CD4-positive, alpha-beta T cell (primary cell): ENCODE data around the gene LYL1. TPM values are rescaled to one million over a fixed set of nuclear protein-coding genes. Genes with fewer than 3 reads are reported as not detected.

ENCODE experiments used
- ATAC-seq: fragments of 200-7000 bp; cut with Tn5 transposase; one replicate; pipeline ENCODE4 v1.10.0; 2022; ENCODE audit warnings: mild to moderate bottlenecking; ENCODE audit not compliant: poor library complexity
- CTCF ChIA-PET: fragments of 350-600 bp; sonication (Branson Sonifier 250); formaldehyde crosslinking; loops from one replicate; lab custom pipeline; 2021; ENCODE audit warnings: antibody characterized with exemption, inconsistent platforms; lab: Charles Lee
- POLR2A ChIA-PET: fragments of 350-600 bp; sonication (Branson Sonifier 250); formaldehyde crosslinking; loops from one replicate; lab custom pipeline; 2021; ENCODE audit warnings: antibody characterized with exemption, inconsistent platforms; lab: Charles Lee
- DNase-seq, 14 experiments: peaks; one replicate each; pipeline ENCODE4 v3.0.0-alpha.2; 2013 to 2020; ENCODE audit warnings: mixed read lengths in 2 of 14
- H3K27ac ChIP-seq, 2 donors: one replicate each; pipeline versions ENCODE4 v1.5.1 to v1.7.0; 2013; ENCODE audit warnings: low read length in 2 of 2, low read depth in 1 of 2, mild to moderate bottlenecking in 1 of 2
- H3K27me3 ChIP-seq, 2 experiments: 1 replicate in 1 of 2; 2 replicates in 1 of 2; pipeline versions ENCODE4 v1.6.1 to v1.7.0; 2013; ENCODE audit warnings: low read length in 2 of 2, control low read depth in 1 of 2, mild to moderate bottlenecking in 1 of 2, moderate library complexity in 1 of 2; ENCODE audit not compliant: insufficient read depth in 2 of 2, control insufficient read depth in 1 of 2
- H3K36me3 ChIP-seq: one replicate; pipeline ENCODE4 v1.6.1; 2013; ENCODE audit warnings: low read length, control low read depth; ENCODE audit not compliant: insufficient read depth
- H3K4me1 ChIP-seq: one replicate; pipeline ENCODE4 v1.6.1; 2013; ENCODE audit warnings: low read length, control low read depth; ENCODE audit not compliant: insufficient read depth
- H3K4me3 ChIP-seq: one replicate; pipeline ENCODE4 v1.5.1; 2013; ENCODE audit warnings: mild to moderate bottlenecking, low read length, moderate library complexity
- H3K9me3 ChIP-seq, 2 experiments: 1 replicate in 1 of 2; 2 replicates in 1 of 2; pipeline versions ENCODE4 v1.6.1 to v1.7.0; 2013; ENCODE audit warnings: low read length in 2 of 2, mild to moderate bottlenecking in 2 of 2, control low read depth in 1 of 2, moderate library complexity in 1 of 2; ENCODE audit not compliant: control insufficient read depth in 1 of 2, insufficient read depth in 1 of 2
- H3K27ac Mint-ChIP-seq: one replicate; pipeline ENCODE4 v1.8.0; 2020; ENCODE audit warnings: mixed read lengths
- H3K27me3 Mint-ChIP-seq: one replicate; pipeline ENCODE4 v1.8.0; 2021; ENCODE audit warnings: mixed read lengths
- H3K36me3 Mint-ChIP-seq: one replicate; pipeline ENCODE4 v1.8.0; 2021; ENCODE audit warnings: low read depth, mixed read lengths
- H3K4me1 Mint-ChIP-seq: one replicate; pipeline ENCODE4 v1.8.0; 2021; ENCODE audit warnings: low read depth, mixed read lengths
- H3K4me3 Mint-ChIP-seq: one replicate; pipeline ENCODE4 v1.8.0; 2020; ENCODE audit warnings: mild to moderate bottlenecking, mixed read lengths
- H3K9me3 Mint-ChIP-seq: one replicate; pipeline ENCODE4 v1.8.0; 2020; ENCODE audit warnings: mixed read lengths
- CTCF ChIP-seq: fragments of 200-600 bp; IDR thresholded peaks from one replicate; pipeline ENCODE4 v1.8.0; 2022; ENCODE audit warnings: antibody characterized with exemption, mild to moderate bottlenecking
- intact Hi-C, 2 experiments: fragments of 100-400 bp; cut with DNase I in 1 of 2; cut with micrococcal nuclease in 1 of 2; formaldehyde crosslinking; loops; one replicate each; pipeline versions ENCODE4 v1.15.1 to v1.9.0; 2023 to 2025; cut with DNase I, micrococcal nuclease
- total RNA-seq, 174 experiments: library from RNA in 2 of 174; stranded (reverse) in 2 of 174; gene quantifications; one replicate each; pipeline ENCODE4 v1.2.3 and lab custom pipeline; 2021 to 2026

Gene LYL1
- total RNA-seq, 2 experiments from 2014 or later: 1.9 to 2.1 TPM

- Histone ChIP-seq H3K9me3 (no peaks in the 10 kb centered on the region), H3K4me1 (peaks cover 12% of the 10 kb centered on the region), H3K4me3 (no peak overlapping the region), H3K27me3 (no peaks in the 10 kb centered on the region), H3K27ac (no peak overlapping the region), H3K36me3 (no peaks in the 10 kb centered on the region)
- Mint-ChIP-seq H3K27ac (no peak overlapping the region), H3K4me1 (no peaks in the 10 kb centered on the region), H3K36me3 (no peaks in the 10 kb centered on the region), H3K9me3 (no peaks in the 10 kb centered on the region), H3K4me3 (no peak overlapping the region), H3K27me3 (no peaks in the 10 kb centered on the region)
- DNase-seq (no peak), ATAC-seq (no peak)
- intact Hi-C loops: loop anchor here in 1 of 2 experiments (5.0 kb wide), 1 partner anchor 42 kb away; no protein-coding TSS in a partner anchor
- ChIA-PET CTCF (no interaction called here), POLR2A (no interaction called here)
- TF ChIP-seq CTCF: no peak
These were observed 23.1 kb downstream of the LYL1 start for GRCh38 chr19:13079542-13079986.

GRCh38 chr19:13078897-13079541 lies 23.6 kb downstream of the LYL1 start:
- no peak overlapping the region for H3K4me3 ChIP-seq
- no peak for TF ChIP-seq CTCF
- Mint-ChIP-seq H3K27me3 (no peaks in the 10 kb centered on the region), H3K9me3 (no peaks in the 10 kb centered on the region), H3K27ac (no peak overlapping the region), H3K4me3 (no peak overlapping the region), H3K4me1 (no peaks in the 10 kb centered on the region), H3K36me3 (no peaks in the 10 kb centered on the region)
- intact Hi-C loops: loop anchor here in 1 of 2 experiments (5.0 kb wide), 1 partner anchor 42 kb away; no protein-coding TSS in a partner anchor
- H3K36me3 ChIP-seq: no peaks in the 10 kb centered on the region
- ChIA-PET CTCF (interaction anchor here (0.5 kb wide), 1 partner anchor 317 kb away, joined by 3 read pairs; no protein-coding TSS in a partner anchor), POLR2A (no interaction called here)
- no peak overlapping the region for H3K27ac ChIP-seq
- no peaks in the 10 kb centered on the region for H3K27me3 ChIP-seq
- no peaks in the 10 kb centered on the region for H3K9me3 ChIP-seq
- ATAC-seq: no peak
- peaks cover 12% of the 10 kb centered on the region for H3K4me1 ChIP-seq
- DNase-seq: no peak

GRCh38 chr19:13078381-13078780 lies 24.3 kb downstream of the LYL1 start:
- no peak for TF ChIP-seq CTCF
- CTCF ChIA-PET: interaction anchor here (0.5 to 1.4 kb wide), 2 partner anchors 113 to 316 kb away, joined by 3 to 4 read pairs; no protein-coding TSS in a partner anchor

More at GRCh38 chr19:13078381-13078780, 24.3 kb downstream of the LYL1 start:
- Histone ChIP-seq H3K27ac (no peak overlapping the region), H3K4me1 (peaks cover 12% of the 10 kb centered on the region), H3K9me3 (no peaks in the 10 kb centered on the region), H3K4me3 (no peak overlapping the region), H3K36me3 (no peaks in the 10 kb centered on the region), H3K27me3 (peaks cover 0 to 2% of the 10 kb centered on the region in 2 experiments)
- H3K36me3 Mint-ChIP-seq: no peaks in the 10 kb centered on the region
- no peak overlapping the region for H3K27ac Mint-ChIP-seq
- H3K9me3 Mint-ChIP-seq: no peaks in the 10 kb centered on the region
- DNase-seq (no peak), ATAC-seq (no peak)
- intact Hi-C loops: loop anchor here in 1 of 2 experiments (5.0 kb wide), 1 partner anchor 41 kb away; no protein-coding TSS in a partner anchor
- H3K4me1 Mint-ChIP-seq: no peaks in the 10 kb centered on the region
- no peak overlapping the region for H3K4me3 Mint-ChIP-seq
- H3K27me3 Mint-ChIP-seq: no peaks in the 10 kb centered on the region
- POLR2A ChIA-PET: no interaction called here
